ENCODE results near the gene CCDC9B. TPM values are rescaled to one million over a fixed set of nuclear protein-coding genes. Genes with fewer than 3 reads are reported as not detected.

CCDC9B gene
- total RNA-seq, 1 donor from 2014 or later: 58.0 TPM

DNA sequence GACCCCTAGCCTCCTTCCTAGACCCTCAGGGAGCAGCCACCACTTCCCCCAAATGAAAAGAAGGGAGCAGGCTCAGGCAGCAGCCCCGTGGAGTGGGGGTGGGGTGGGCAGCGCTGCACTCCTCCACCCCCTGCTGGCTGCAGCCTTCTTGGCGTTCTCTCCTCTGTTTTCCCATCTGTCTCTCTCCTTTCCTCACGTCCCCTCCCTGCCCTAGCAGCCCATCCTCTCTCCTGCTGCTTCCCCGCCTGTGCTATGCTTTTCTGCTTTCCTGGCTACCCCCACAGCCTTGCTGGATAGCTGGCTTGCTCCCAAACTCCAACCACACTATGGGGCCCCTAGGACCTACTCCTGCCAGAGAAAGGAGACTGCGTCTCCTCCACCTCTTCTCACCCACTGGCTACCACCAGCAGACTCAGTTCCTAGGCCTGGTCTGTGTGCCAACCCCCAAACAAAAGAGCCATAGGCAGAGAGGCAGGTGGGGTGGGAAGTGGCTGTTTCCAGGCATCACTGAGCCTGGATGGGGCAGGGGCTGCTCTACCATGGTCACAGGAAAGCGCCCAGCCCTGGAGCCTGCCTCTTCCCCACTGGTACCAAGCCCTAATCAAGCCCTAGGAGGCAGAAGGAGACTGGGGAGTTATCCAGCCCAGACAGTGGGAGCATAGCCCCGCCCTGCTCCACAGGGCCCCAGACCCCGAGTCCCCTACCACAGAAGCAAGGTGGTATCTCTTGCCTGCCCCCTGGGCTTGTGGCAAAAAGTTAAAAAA lies 13.9 kb upstream of the CCDC9B start:
- TF ChIP-seq, protein P1, sequence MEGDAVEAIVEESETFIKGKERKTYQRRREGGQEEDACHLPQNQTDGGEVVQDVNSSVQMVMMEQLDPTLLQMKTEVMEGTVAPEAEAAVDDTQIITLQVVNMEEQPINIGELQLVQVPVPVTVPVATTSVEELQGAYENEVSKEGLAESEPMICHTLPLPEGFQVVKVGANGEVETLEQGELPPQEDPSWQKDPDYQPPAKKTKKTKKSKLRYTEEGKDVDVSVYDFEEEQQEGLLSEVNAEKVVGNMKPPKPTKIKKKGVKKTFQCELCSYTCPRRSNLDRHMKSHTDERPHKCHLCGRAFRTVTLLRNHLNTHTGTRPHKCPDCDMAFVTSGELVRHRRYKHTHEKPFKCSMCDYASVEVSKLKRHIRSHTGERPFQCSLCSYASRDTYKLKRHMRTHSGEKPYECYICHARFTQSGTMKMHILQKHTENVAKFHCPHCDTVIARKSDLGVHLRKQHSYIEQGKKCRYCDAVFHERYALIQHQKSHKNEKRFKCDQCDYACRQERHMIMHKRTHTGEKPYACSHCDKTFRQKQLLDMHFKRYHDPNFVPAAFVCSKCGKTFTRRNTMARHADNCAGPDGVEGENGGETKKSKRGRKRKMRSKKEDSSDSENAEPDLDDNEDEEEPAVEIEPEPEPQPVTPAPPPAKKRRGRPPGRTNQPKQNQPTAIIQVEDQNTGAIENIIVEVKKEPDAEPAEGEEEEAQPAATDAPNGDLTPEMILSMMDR (IDR thresholded peaks at IDR 0.05): peak; percentile 78
- no peaks in the 10 kb centered on the region for H3K36me3 Mint-ChIP-seq (ENCODE audit: low read depth)
- H3K27me3 Mint-ChIP-seq (ENCODE audit: low read depth): no peaks in the 10 kb centered on the region
- H3K4me3 Mint-ChIP-seq (ENCODE audit: unreplicated experiment): peak overlapping the region; percentile 23
- H3K9me3 Mint-ChIP-seq (ENCODE audit: low read depth): no peaks in the 10 kb centered on the region
- no peak for DNase-seq (ENCODE audit: low spot score)
- H3K4me1 Mint-ChIP-seq (ENCODE audit: low read depth): peaks cover 39% of the 10 kb centered on the region
- H3K27ac Mint-ChIP-seq (ENCODE audit: unreplicated experiment): peak overlapping the region; percentile 68

DNA sequence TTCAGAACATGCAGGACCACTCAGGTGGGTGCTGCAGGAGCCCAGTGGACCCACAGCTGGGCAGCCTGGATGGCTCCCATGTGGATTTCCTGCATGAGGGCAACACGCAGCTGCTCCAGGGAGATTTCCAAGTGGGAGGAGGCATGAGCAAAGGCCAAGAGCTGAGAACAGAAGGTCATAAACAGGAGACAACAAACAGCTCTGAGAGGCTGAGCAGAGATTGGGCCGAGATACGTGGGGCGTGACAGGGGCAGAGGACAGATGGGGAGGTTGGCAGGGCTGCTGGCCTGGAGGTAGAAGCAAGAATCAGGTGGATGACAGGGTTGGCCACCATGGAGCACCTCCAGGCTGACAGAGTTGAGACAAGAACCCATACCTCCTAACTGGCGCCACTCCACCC lies 13.0 kb upstream of the CCDC9B start:
- Mint-ChIP-seq H3K27me3 (ENCODE audit: low read depth) (no peaks in the 10 kb centered on the region), H3K9me3 (ENCODE audit: low read depth) (no peaks in the 10 kb centered on the region), H3K36me3 (ENCODE audit: low read depth) (no peaks in the 10 kb centered on the region), H3K27ac (ENCODE audit: unreplicated experiment) (no peak overlapping the region), H3K4me1 (ENCODE audit: low read depth) (peaks cover 35% of the 10 kb centered on the region), H3K4me3 (ENCODE audit: unreplicated experiment) (no peak overlapping the region)
- no peak for DNase-seq (ENCODE audit: low spot score)
- TF ChIP-seq, protein P1 (IDR thresholded peaks at IDR 0.05): no peak

DNA sequence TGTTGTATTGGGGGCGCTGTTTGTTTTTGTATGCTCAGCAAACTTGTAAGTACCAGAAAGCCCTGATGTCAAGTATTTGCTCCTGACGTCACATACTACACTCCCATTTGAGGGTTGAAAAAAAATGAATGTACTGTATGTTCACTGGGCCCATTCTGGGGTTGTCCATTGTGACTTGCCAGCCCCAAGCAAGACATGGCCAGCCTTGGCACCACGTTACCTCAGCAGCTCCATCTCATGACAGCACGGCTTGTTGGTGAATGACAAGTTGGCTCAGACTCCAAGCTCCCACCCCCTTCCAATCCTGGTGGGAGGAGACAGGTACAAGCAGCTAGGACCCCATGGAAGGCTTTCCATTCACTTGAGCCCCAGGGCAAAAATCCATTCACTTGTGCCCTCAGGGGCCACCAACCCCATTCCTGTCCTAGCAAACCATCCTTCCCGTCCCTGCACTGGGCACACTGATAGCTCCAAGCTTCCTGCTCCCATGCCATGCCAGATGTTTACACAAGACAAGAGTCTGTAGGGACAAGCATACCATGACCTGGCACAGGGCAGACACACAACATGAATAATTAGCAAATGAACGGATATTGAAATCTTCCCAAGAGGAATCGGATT lies 11.7 kb upstream of the CCDC9B start:
- DNase-seq (ENCODE audit: low spot score): no peak
- TF ChIP-seq, protein P1 (IDR thresholded peaks at IDR 0.05): no peak
- no peak overlapping the region for H3K27ac Mint-ChIP-seq (ENCODE audit: unreplicated experiment)
- no peaks in the 10 kb centered on the region for H3K36me3 Mint-ChIP-seq (ENCODE audit: low read depth)
- no peaks in the 10 kb centered on the region for H3K9me3 Mint-ChIP-seq (ENCODE audit: low read depth)
- no peak overlapping the region for H3K4me3 Mint-ChIP-seq (ENCODE audit: unreplicated experiment)
- peaks cover 27% of the 10 kb centered on the region for H3K4me1 Mint-ChIP-seq (ENCODE audit: low read depth)
- H3K27me3 Mint-ChIP-seq (ENCODE audit: low read depth): no peaks in the 10 kb centered on the region

DNA sequence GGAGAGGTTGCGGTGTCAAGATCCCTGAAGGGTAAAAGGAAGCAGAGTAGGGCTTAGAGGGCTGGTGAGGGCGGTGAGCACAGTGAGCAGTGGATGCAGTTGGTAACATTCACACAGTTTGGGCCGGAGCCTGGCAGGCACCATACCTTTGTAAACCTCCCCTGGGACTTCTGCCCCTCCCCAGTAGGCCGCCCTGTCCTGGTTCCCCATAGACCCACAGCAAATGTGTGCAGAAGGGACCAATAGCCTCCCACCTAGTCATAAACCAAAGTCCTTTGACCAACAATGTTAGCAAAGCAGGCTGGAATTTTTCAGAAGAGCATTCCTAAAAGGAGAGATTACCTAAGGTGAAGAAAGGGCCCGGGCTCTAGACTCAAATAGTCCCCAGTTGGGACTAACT lies 8.4 kb upstream of the CCDC9B start:
- Mint-ChIP-seq H3K36me3 (ENCODE audit: low read depth) (no peaks in the 10 kb centered on the region), H3K27ac (ENCODE audit: unreplicated experiment) (no peak overlapping the region), H3K9me3 (ENCODE audit: low read depth) (no peaks in the 10 kb centered on the region), H3K27me3 (ENCODE audit: low read depth) (no peaks in the 10 kb centered on the region), H3K4me3 (ENCODE audit: unreplicated experiment) (no peak overlapping the region), H3K4me1 (ENCODE audit: low read depth) (peaks cover 15% of the 10 kb centered on the region)
- no peak for DNase-seq (ENCODE audit: low spot score)
- TF ChIP-seq, protein P1 (IDR thresholded peaks at IDR 0.05): no peak

DNA sequence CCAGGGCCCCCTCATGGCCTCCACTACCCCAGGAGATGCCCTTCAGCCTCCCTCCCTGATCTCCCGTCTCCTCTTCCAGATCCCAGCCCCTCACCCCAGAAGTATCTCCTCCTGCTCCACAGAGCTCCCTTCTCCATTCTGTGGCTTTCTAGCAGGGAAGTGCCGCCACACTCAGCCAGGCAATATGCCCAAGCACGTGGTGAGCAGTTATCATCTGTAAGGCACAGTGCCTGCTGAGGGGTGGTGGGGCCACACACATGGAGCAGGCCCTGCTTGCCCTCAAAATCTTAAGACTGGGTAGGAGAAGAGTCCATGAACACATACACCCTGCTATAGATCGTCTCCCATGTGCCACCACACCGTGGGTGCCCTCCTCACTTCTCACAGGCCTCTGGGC lies 7.7 kb upstream of the CCDC9B start:
- TF ChIP-seq, protein P1 (IDR thresholded peaks at IDR 0.05): no peak
- Mint-ChIP-seq H3K27me3 (ENCODE audit: low read depth) (no peaks in the 10 kb centered on the region), H3K4me3 (ENCODE audit: unreplicated experiment) (no peak overlapping the region), H3K4me1 (ENCODE audit: low read depth) (peaks cover 15% of the 10 kb centered on the region), H3K9me3 (ENCODE audit: low read depth) (no peaks in the 10 kb centered on the region), H3K36me3 (ENCODE audit: low read depth) (no peaks in the 10 kb centered on the region), H3K27ac (ENCODE audit: unreplicated experiment) (no peak overlapping the region)
- DNase-seq (ENCODE audit: low spot score): no peak
